GM19025 (cell line): ENCODE measurements around the gene ANKRD40CL.
"Not testable (repeated sequence)": the region's sequence is repeated elsewhere in the genome, so short reads cannot be mapped to it uniquely, and the experiment has no call there.

Experiments
- ATAC-seq: cut with Tn5 transposase; IDR thresholded peaks from one replicate; pipeline ENCODE4 v1.9.1; 2021; ENCODE audit warnings: mild to moderate bottlenecking, low read depth, moderate library complexity; ENCODE audit not compliant: unreplicated experiment

The ANKRD40CL gene

GRCh38 chr17:50767446-50767845 lies at the start of gene ANKRD40CL:
ANKRD40CL (minus strand) TSS chr17:50767518; CDS start chr17:50766913, 605 bp downstream.
- no peak for ATAC-seq

GRCh38 chr17:50816271-50816670 lies 49.0 kb upstream of the ANKRD40CL start:
- ATAC-seq, result no peak

GRCh38 chr17:50815400-50815799 lies 48.1 kb upstream of the ANKRD40CL start:
- ATAC-seq, result no peak

GRCh38 chr17:50813583-50813982 lies 46.3 kb upstream of the ANKRD40CL start:
- no peak for ATAC-seq

- ATAC-seq, result no peak
These were observed 41.6 kb upstream of the ANKRD40CL start for GRCh38 chr17:50808888-50809287.

- ATAC-seq, result no peak
These were observed 41.1 kb upstream of the ANKRD40CL start for GRCh38 chr17:50808413-50808812.

GRCh38 chr17:50807675-50808074 lies 40.4 kb upstream of the ANKRD40CL start:
- ATAC-seq, result no peak

- no peak for ATAC-seq
These were observed 39.7 kb upstream of the ANKRD40CL start for GRCh38 chr17:50807009-50807408.

GRCh38 chr17:50806141-50806643 lies 38.9 kb upstream of the ANKRD40CL start:
- no peak for ATAC-seq

GRCh38 chr17:50805486-50805885 lies 38.2 kb upstream of the ANKRD40CL start:
- no peak for ATAC-seq

GRCh38 chr17:50804749-50805475 lies 37.6 kb upstream of the ANKRD40CL start:
- not testable (repeated sequence) for ATAC-seq

- no peak for ATAC-seq
These were observed 36.4 kb upstream of the ANKRD40CL start for GRCh38 chr17:50803676-50804075.

- no peak for ATAC-seq
These were observed 35.6 kb upstream of the ANKRD40CL start for GRCh38 chr17:50802609-50803571.

- no peak for ATAC-seq
These were observed 32.9 kb upstream of the ANKRD40CL start for GRCh38 chr17:50800196-50800700.

GRCh38 chr17:50799582-50799981 lies 32.3 kb upstream of the ANKRD40CL start:
- no peak for ATAC-seq

GRCh38 chr17:50798424-50799288 lies 31.3 kb upstream of the ANKRD40CL start:
- no peak for ATAC-seq

GRCh38 chr17:50797135-50797810 lies 30.0 kb upstream of the ANKRD40CL start:
- ATAC-seq, result no peak

GRCh38 chr17:50794361-50794760 lies 27.0 kb upstream of the ANKRD40CL start:
- ATAC-seq, result no peak

GRCh38 chr17:50793007-50793406 lies 25.7 kb upstream of the ANKRD40CL start:
- no peak for ATAC-seq

GRCh38 chr17:50792132-50792531 lies 24.8 kb upstream of the ANKRD40CL start:
- no peak for ATAC-seq
